ENCODE results near the gene HDAC3. TPM values are rescaled to one million over a fixed set of nuclear protein-coding genes. Genes with fewer than 3 reads are reported as not detected.
A peak's percentile ranks its signal among the peaks of the same experiment; 100 is the strongest.

The HDAC3 gene
- total RNA-seq, 5 donors from 2014 or later (not counting 1 experiment from before 2014, with no cell fraction given): 68.5 to 78.5 (median 73.8) TPM

DNA sequence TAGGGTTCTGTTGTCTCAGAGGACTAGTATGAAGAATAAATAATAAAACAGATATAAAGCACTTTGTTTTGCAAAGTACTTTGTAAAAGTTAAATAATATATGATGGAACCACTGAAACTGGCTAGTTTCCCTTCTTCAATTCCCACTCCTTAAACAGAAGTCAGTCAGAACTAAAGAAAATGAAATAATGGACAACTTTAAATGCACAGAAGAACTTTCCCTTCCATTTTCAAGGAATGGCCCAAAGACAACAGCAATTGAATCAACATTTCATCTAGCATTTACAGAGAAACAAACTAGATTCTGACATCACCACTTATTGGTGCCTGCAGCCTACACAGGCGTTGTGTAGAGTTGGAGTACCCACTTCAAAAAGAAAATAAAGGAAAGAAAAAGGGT is 34.0 kb downstream of the HDAC3 start:
- ATAC-seq (replicated peaks in 1 of 4) (no peak), DNase-seq (no peak)
- H3K4me1 ChIP-seq (ENCODE audit: control insufficient read depth in 1 of 2, extremely low read depth in 1 of 2, insufficient read depth in 2 of 2, low read length in 2 of 2): peaks cover 55 to 86% of the 10 kb centered on the region in 2 experiments
- no peaks in the 10 kb centered on the region for H3K27me3 ChIP-seq (replicated peaks in 1 of 2; ENCODE audit: control insufficient read depth in 2 of 2, extremely low read depth in 1 of 2, insufficient read depth in 2 of 2, low read length in 1 of 2)
- H3K9me3 ChIP-seq: no peaks in the 10 kb centered on the region
- ChIA-PET CTCF (interaction anchor here (0.6 to 5.0 kb wide), 9 partner anchors 10 to 39 kb away, joined by 3 to 52 read pairs (median 5); partner anchors contain the start of gene DIAPH1 (in 1 of the 2)), POLR2A (interaction anchor here in 1 of 2 donors (0.9 kb wide), 1 partner anchor 14 kb away, joined by 5 read pairs; no protein-coding TSS in a partner anchor)
- Mint-ChIP-seq H3K27me3 (no peaks in the 10 kb centered on the region), H3K4me1 (peaks cover 92 to 94% (median 94%) of the 10 kb centered on the region in 3 donors), H3K27ac (peak overlapping the region; percentile 94 to 98), H3K4me3 (peak overlapping the region; percentile 34 to 60 (median 43)), H3K36me3 (no peaks in the 10 kb centered on the region), H3K9me3 (no peaks in the 10 kb centered on the region)
- no CpG with 5 or more reads among the region's 1 CpG for WGBS (ENCODE audit: insufficient coverage)
- no peak overlapping the region for H3K4me3 ChIP-seq (ENCODE audit: control insufficient read depth in 1 of 2, extremely low read depth in 1 of 2, low read length in 1 of 2)
- peak overlapping the region; percentile 83 for H3K27ac ChIP-seq (ENCODE audit: low read length)
- H3K36me3 ChIP-seq (ENCODE audit: control insufficient read depth in 2 of 2, extremely low read depth in 1 of 2, insufficient read depth in 1 of 2, low read length in 1 of 2): no peaks in the 10 kb centered on the region

DNA sequence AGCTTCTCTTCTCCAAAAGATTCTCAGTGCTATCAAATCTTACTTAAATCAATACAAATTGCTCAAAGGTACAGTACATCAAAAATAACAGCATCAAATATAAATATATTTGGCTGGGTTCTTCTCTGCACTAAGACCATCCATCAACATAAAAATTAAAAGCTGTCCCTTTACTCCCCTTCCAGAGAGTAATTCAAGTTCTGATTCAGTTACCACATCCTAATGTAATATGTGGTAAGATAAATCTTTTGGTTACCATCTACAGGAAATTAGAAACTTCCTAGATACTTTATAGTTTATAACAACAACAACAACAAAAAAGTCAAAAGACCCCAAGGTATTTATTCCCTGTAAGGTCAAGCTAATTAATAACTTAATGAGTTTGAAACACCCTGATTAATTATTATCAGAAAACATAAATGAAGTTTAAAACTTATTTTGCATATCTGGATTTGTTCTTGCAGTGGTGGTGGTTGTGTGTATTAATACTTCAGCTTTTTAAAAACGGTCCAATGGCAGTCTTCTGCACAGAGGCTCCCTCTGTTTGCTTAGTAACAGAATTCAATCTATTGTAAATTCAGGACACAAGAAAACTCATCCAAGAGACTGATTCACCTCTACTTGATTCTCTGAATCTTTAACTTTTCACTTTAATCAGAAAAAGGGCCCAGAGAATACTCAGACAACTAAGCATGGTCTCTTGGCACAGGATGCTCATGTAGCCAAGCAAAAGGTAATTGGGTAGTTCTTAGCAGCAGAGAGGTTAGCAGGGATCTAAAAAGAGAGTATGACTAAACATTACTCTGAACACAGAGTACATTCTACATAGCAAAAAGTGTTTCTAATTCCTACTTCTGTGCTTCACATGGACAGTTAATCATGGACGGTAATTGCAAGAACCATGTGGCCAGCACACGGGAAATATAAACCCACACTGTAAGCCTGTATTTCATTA is 38.0 kb downstream of the HDAC3 start:
- Histone ChIP-seq H3K27me3 (replicated peaks in 1 of 2; ENCODE audit: control insufficient read depth in 2 of 2, extremely low read depth in 1 of 2, insufficient read depth in 2 of 2, low read length in 1 of 2) (no peaks in the 10 kb centered on the region), H3K4me1 (ENCODE audit: control insufficient read depth in 1 of 2, extremely low read depth in 1 of 2, insufficient read depth in 2 of 2, low read length in 2 of 2) (peaks cover 50 to 61% of the 10 kb centered on the region in 2 experiments), H3K4me3 (ENCODE audit: control insufficient read depth in 1 of 2, extremely low read depth in 1 of 2, low read length in 1 of 2) (no peak overlapping the region), H3K27ac (ENCODE audit: low read length) (peak overlapping the region; percentile 60), H3K9me3 (no peaks in the 10 kb centered on the region), H3K36me3 (ENCODE audit: control insufficient read depth in 2 of 2, extremely low read depth in 1 of 2, insufficient read depth in 1 of 2, low read length in 1 of 2) (peaks cover 0 to 14% of the 10 kb centered on the region in 2 donors)
- DNase-seq (no peak), ATAC-seq (replicated peaks in 1 of 4) (peak; percentile 61 to 75 (median 71))
- H3K27me3 Mint-ChIP-seq: no peaks in the 10 kb centered on the region
- CTCF ChIA-PET: interaction anchor here (0.5 to 3.3 kb wide), 14 partner anchors 8 to 912 kb away, joined by 3 to 33 read pairs (median 6); partner anchors contain the start of genes DIAPH1 (in 1 of the 2), HDAC3 (in 1 of the 2) and RELL2 (in 1 of the 2)
- peaks cover 75 to 86% (median 83%) of the 10 kb centered on the region in 3 donors for H3K4me1 Mint-ChIP-seq
- POLR2A ChIA-PET: interaction anchor here (0.7 to 0.8 kb wide), 3 partner anchors 9 to 38 kb away, joined by 3 to 5 read pairs (median 5); partner anchors contain the start of genes HDAC3 (in 1 of the 2) and RELL2 (in 1 of the 2)
- H3K4me3 Mint-ChIP-seq: peak overlapping the region; percentile 2 to 47 (median 43)
- peaks cover 10% of the 10 kb centered on the region for H3K36me3 Mint-ChIP-seq
- no peaks in the 10 kb centered on the region for H3K9me3 Mint-ChIP-seq
- H3K27ac Mint-ChIP-seq: peak overlapping the region; percentile 82 to 90
- no CpG with 5 or more reads among the region's 3 CpGs for WGBS (ENCODE audit: insufficient coverage)

DNA sequence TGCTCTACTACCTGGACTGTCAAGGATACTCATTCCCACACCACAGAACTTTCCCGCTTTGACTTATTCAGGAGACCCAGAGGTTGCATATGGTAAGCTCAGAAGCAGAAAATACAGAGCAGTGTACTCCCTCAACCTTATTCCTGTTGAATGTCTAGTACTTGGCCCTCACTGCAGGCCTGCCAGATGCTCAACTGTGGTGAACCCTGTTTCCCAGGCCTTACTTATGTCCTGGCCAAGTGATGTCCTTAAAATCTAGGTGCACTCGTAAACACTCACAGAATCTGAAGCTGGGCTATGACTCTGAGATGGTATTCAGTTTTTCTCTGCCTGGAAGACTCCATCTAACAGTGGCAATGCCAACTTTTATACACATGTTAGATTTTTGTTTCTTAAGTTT is 38.8 kb downstream of the HDAC3 start:
- CTCF ChIA-PET: interaction anchor here (0.5 to 3.3 kb wide), 13 partner anchors 9 to 267 kb away, joined by 3 to 33 read pairs (median 5); partner anchors contain the start of genes DIAPH1 (in 2 of the 2), HDAC3 (in 1 of the 2) and RELL2 (in 1 of the 2)
- no peaks in the 10 kb centered on the region for H3K9me3 ChIP-seq

DNA sequence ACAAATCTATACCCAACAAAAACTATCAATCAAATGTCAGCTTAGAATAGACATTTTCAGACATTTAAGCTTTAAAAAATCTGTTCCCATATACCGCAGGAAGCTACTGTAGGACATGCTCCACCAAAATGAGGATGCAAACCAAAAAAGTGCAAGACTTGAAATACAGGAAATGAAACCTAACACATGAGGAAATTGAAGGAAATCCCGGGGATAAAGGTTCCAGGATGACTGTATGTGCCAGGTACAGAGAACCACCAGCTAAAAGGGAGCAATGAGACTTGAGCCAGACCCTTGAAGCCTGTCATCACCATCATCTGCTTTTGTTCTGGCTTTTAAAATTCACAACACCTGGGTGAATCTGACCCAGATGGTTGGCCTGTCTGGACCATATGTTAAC is 39.3 kb downstream of the HDAC3 start:
- ATAC-seq (replicated peaks in 1 of 4): no peak
- Mint-ChIP-seq H3K4me1 (peaks cover 69 to 85% (median 81%) of the 10 kb centered on the region in 3 donors), H3K36me3 (peaks cover 14% of the 10 kb centered on the region), H3K27me3 (no peaks in the 10 kb centered on the region), H3K27ac (peak overlapping the region; percentile 85 to 86), H3K4me3 (peak overlapping the region in 2 of 3 donors; percentile 10), H3K9me3 (no peaks in the 10 kb centered on the region)
- no peak overlapping the region for H3K4me3 ChIP-seq (ENCODE audit: control insufficient read depth in 1 of 2, extremely low read depth in 1 of 2, low read length in 1 of 2)
- DNase-seq: no peak
- ChIA-PET CTCF (interaction anchor here (0.7 to 3.3 kb wide), 8 partner anchors 9 to 39 kb away, joined by 3 to 33 read pairs (median 8); partner anchors contain the start of gene DIAPH1 (in 2 of the 2)), POLR2A (interaction anchor here (0.5 to 1.3 kb wide), 3 partner anchors 20 to 25 kb away, joined by 4 to 6 read pairs (median 4); partner anchors contain the start of gene DIAPH1 (in 1 of the 2))
- peaks cover 0 to 22% of the 10 kb centered on the region in 2 donors for H3K36me3 ChIP-seq (ENCODE audit: control insufficient read depth in 2 of 2, extremely low read depth in 1 of 2, insufficient read depth in 1 of 2, low read length in 1 of 2)
- H3K27ac ChIP-seq (ENCODE audit: low read length): peak overlapping the region; percentile 47
- H3K4me1 ChIP-seq (ENCODE audit: control insufficient read depth in 1 of 2, extremely low read depth in 1 of 2, insufficient read depth in 2 of 2, low read length in 2 of 2): peaks cover 46 to 64% of the 10 kb centered on the region in 2 experiments
- 40% methylated on average over 2 of the region's 2 CpGs for WGBS (ENCODE audit: insufficient coverage)
- H3K27me3 ChIP-seq (replicated peaks in 1 of 2; ENCODE audit: control insufficient read depth in 2 of 2, extremely low read depth in 1 of 2, insufficient read depth in 2 of 2, low read length in 1 of 2): no peaks in the 10 kb centered on the region
- no peaks in the 10 kb centered on the region for H3K9me3 ChIP-seq

More for the DNA sequence above, 38.8 kb downstream of the HDAC3 start:
- peaks cover 46 to 62% of the 10 kb centered on the region in 2 experiments for H3K4me1 ChIP-seq (ENCODE audit: control insufficient read depth in 1 of 2, extremely low read depth in 1 of 2, insufficient read depth in 2 of 2, low read length in 2 of 2)
- DNase-seq (no peak), ATAC-seq (replicated peaks in 1 of 4) (no peak)
- no peaks in the 10 kb centered on the region for H3K27me3 ChIP-seq (replicated peaks in 1 of 2; ENCODE audit: control insufficient read depth in 2 of 2, extremely low read depth in 1 of 2, insufficient read depth in 2 of 2, low read length in 1 of 2)
- H3K27ac ChIP-seq (ENCODE audit: low read length): peak overlapping the region; percentile 47
- peak overlapping the region in 1 of 3 donors; percentile 10 for H3K4me3 Mint-ChIP-seq
- no peaks in the 10 kb centered on the region for H3K9me3 Mint-ChIP-seq
- H3K4me1 Mint-ChIP-seq: peaks cover 69 to 85% (median 81%) of the 10 kb centered on the region in 3 donors
- 100% methylated on average over 1 of the region's 2 CpGs for WGBS (ENCODE audit: insufficient coverage)
- H3K27me3 Mint-ChIP-seq: no peaks in the 10 kb centered on the region
- H3K36me3 ChIP-seq (ENCODE audit: control insufficient read depth in 2 of 2, extremely low read depth in 1 of 2, insufficient read depth in 1 of 2, low read length in 1 of 2): peaks cover 0 to 22% of the 10 kb centered on the region in 2 donors
- H3K4me3 ChIP-seq (ENCODE audit: control insufficient read depth in 1 of 2, extremely low read depth in 1 of 2, low read length in 1 of 2): no peak overlapping the region
- peaks cover 12% of the 10 kb centered on the region for H3K36me3 Mint-ChIP-seq
- POLR2A ChIA-PET: interaction anchor here (0.5 to 1.2 kb wide), 4 partner anchors 10 to 25 kb away, joined by 3 to 5 read pairs (median 4); partner anchors contain the start of gene DIAPH1 (in 1 of the 2)
- H3K27ac Mint-ChIP-seq: peak overlapping the region; percentile 85 to 86

DNA sequence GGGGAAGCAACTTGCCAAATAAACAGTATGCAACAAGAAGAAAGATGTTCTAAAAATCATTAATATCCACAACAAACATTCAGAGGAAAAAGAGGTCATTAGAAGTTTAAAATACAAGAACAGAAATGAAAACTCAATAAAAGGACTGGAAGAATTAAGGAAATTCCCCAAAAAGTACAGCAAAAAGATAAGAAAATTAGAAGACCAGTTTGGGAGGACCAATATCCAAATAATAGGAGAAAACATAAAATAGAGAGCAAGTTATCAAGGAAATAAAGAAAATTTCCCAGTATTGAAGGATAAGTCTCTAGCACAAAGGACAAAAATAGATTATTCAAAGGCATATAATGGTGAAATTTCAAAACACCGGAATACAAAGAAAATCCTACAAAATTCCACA is 39.8 kb downstream of the HDAC3 start:
- H3K36me3 Mint-ChIP-seq: peaks cover 14% of the 10 kb centered on the region

More for the DNA sequence above, 39.8 kb downstream of the HDAC3 start:
- no peak for DNase-seq
- peak overlapping the region; percentile 8 for H3K27ac ChIP-seq (ENCODE audit: low read length)
- Mint-ChIP-seq H3K4me1 (peaks cover 69 to 84% (median 81%) of the 10 kb centered on the region in 3 donors), H3K4me3 (peak overlapping the region in 2 of 3 donors; percentile 10), H3K27ac (peak overlapping the region; percentile 85 to 86), H3K27me3 (no peaks in the 10 kb centered on the region), H3K9me3 (no peaks in the 10 kb centered on the region)
- WGBS (ENCODE audit: insufficient coverage): no CpG with 5 or more reads among the region's 1 CpG
- no peak for ATAC-seq (replicated peaks in 1 of 4)
- POLR2A ChIA-PET: interaction anchor here (1.2 to 1.3 kb wide), 2 partner anchors 20 to 22 kb away, joined by 4 to 6 read pairs; partner anchors contain the start of gene DIAPH1 (in 1 of the 2)
- H3K36me3 ChIP-seq (ENCODE audit: control insufficient read depth in 2 of 2, extremely low read depth in 1 of 2, insufficient read depth in 1 of 2, low read length in 1 of 2): peaks cover 0 to 22% of the 10 kb centered on the region in 2 donors
- H3K27me3 ChIP-seq (replicated peaks in 1 of 2; ENCODE audit: control insufficient read depth in 2 of 2, extremely low read depth in 1 of 2, insufficient read depth in 2 of 2, low read length in 1 of 2): no peaks in the 10 kb centered on the region
- no peaks in the 10 kb centered on the region for H3K9me3 ChIP-seq
- no peak overlapping the region for H3K4me3 ChIP-seq (ENCODE audit: control insufficient read depth in 1 of 2, extremely low read depth in 1 of 2, low read length in 1 of 2)
- H3K4me1 ChIP-seq (ENCODE audit: control insufficient read depth in 1 of 2, extremely low read depth in 1 of 2, insufficient read depth in 2 of 2, low read length in 2 of 2): peaks cover 43 to 62% of the 10 kb centered on the region in 2 experiments
- CTCF ChIA-PET: interaction anchor here in 1 of 2 donors (0.6 to 3.3 kb wide), 7 partner anchors 10 to 427 kb away, joined by 3 to 33 read pairs (median 9); partner anchors contain the start of gene DIAPH1
